ENCODE measurements around the gene DNAAF1.

DNAAF1 gene

DNA sequence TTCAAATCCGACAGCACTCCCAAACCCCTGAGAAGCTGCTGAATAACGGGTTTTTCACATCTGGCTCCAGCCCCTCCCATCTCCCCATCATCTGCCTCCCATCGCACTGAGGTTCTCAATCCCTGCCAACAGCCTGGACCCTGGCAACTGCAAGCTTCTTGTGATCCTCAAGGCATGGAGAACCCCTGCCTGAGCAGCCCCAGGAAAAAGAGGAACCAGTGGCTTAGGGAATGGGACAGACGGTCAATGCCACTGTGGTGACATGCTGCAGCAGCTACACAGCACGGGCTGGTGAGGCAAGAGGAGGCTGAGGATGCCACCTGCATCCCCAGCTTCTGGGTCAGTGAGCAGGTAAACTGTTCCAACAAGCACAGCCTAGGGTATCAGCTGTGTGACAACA, 25.1 kb upstream of the DNAAF1 start:
- no peak overlapping the region for H3K27ac ChIP-seq
- no peak for DNase-seq (ENCODE audit: low read depth, low spot score)

GRCh38 chr16:84121007-84121406, 24.1 kb upstream of the DNAAF1 start:
- no peak for DNase-seq (ENCODE audit: low read depth, low spot score)
- H3K27ac ChIP-seq: no peak overlapping the region

DNA sequence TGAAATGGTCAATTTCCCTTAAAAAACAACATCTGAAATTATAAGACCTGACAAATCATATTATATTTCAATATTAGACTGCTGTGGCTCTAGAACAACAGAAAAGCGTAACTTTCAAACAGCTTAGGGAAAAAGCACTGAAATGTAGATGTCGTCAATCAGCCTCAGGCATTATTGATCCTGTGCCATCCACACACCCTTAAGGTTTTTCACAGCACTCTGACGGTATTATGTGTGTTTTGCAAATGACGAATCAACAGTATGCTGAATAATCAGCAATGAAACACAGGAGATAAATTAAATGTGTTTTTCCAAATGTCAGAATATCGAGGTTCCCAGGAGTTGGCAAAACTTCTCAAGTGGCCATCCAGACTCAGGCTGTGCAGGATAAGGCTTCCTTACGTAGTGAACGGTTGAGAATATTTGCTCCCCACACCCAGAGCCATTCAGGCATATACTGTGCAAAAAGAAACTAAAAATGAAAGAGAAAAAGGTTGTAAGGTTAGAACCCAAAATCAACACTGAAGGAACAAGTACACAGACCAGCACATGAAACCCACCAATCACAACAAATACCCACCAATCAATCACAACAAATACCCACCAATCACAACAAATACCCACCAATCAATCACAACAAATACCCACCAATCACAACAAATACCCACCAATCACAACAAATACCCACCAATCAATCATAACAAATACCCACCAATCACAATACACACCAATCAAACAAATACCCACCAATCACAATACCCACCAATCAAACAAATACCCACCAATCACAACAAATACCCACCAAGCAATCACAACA, 20.6 kb upstream of the DNAAF1 start:
- no peak overlapping the region for H3K27ac ChIP-seq

GRCh38 chr16:84131117-84131516, 14.0 kb upstream of the DNAAF1 start:
- no peak for DNase-seq (ENCODE audit: low read depth, low spot score)
- no peak overlapping the region for H3K27ac ChIP-seq

More for the DNA sequence above, 20.6 kb upstream of the DNAAF1 start:
- DNase-seq (ENCODE audit: low read depth, low spot score): no peak

- H3K27ac ChIP-seq: no peak overlapping the region
- no peak for DNase-seq (ENCODE audit: low read depth, low spot score)
Observed at GRCh38 chr16:84132527-84133285, 12.4 kb upstream of the DNAAF1 start.

GRCh38 chr16:84136331-84137125, 8.6 kb upstream of the DNAAF1 start:
- H3K27ac ChIP-seq: no peak overlapping the region
- no peak for DNase-seq (ENCODE audit: low read depth, low spot score)

DNA sequence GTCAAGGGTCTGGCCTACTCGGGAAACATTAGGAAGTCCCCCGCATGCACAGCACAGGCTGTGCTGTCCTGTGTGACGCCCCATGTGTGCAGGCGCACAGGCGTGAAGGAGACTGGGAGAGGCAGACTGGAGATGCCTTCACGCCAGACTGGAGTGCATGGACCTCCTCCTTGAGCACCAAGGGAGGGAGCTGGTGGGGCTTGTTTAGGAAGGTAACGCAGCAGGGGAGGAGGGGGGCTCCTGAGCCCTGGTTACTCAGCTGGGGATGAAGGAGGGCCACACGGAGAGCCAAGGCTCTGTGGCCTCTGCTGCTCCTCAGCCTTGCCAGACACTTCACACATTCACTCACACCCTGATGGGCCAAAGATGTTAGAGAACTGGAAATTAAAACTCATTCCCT, 7.8 kb upstream of the DNAAF1 start:
- no peak overlapping the region for H3K27ac ChIP-seq
- no peak for DNase-seq (ENCODE audit: low read depth, low spot score)

- no peak for DNase-seq (ENCODE audit: low read depth, low spot score)
- no peak overlapping the region for H3K27ac ChIP-seq
Observed at GRCh38 chr16:84137769-84138357, 7.2 kb upstream of the DNAAF1 start.

DNA sequence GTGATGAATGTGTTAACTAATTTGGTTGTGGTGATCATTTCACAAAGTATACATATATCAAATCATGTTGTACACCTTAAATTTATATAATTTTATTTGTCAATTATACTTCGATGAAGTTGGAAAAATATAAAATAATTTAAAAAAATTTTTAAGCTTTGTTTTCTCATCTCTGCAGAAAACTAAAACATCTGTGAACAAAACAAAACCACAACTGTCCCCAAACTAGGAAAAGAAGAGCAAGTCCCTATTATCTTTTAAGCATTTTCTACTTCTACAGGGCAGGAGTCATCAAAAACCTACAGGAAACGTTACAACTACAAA, 6.6 kb upstream of the DNAAF1 start:
- H3K27ac ChIP-seq: no peak overlapping the region
- no peak for DNase-seq (ENCODE audit: low read depth, low spot score)

GRCh38 chr16:84138824-84139627, 6.1 kb upstream of the DNAAF1 start:
- H3K27ac ChIP-seq: no peak overlapping the region
- no peak for DNase-seq (ENCODE audit: low read depth, low spot score)

DNA sequence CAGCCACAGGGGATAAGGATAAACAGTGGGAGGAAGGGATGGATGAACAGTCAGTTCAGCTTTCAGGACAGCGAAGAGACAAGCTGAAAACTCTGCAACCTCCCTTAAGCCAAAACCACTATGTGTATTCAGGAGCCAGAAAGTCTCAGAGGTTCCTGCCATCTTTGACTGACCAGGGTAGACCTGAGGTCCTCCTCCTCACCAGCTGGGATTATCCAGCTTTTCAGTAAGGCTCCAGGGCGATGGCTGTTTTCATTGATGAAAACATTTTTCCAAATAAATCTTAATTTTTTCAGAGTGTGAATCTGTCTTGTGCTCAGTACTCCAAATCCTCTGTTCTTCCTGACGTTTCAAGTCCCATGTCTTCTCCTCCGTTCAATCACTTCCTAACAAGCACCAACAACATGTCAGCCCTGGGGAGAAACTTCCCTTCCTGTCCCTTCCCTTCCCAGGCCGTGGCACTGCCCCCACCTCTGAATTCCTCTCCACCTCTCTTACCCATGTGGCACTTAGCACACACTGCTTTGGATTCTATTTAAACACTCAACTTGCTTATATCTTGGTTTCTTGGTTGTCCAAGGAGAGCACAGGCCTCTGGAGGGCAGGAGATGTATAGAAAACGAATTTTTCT, 5.4 kb upstream of the DNAAF1 start:
- H3K27ac ChIP-seq: no peak overlapping the region
- DNase-seq (ENCODE audit: low read depth, low spot score): no peak

- no peak overlapping the region for H3K27ac ChIP-seq
- DNase-seq (ENCODE audit: low read depth, low spot score): no peak
Observed at GRCh38 chr16:84141143-84141670, 3.9 kb upstream of the DNAAF1 start.

DNA sequence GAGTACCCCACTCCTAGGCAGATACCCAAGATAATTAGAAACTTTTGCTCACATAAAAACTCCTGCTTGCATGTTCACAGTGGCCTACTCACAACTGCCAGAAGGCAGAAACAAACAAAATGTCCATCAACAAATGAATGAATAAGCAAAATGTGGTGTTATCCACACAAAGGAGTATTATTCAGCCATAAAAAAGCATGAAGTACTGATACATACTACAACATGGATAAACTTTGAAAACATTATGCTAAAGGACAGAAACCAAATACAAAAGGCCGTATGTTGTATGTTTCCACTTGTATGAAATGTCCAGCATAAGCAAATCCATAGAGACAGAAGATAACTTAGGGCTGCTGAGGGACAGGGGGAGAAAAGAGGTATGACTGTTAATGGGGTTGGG, 2.0 kb upstream of the DNAAF1 start:
- no peak for DNase-seq (ENCODE audit: low read depth, low spot score)

DNA sequence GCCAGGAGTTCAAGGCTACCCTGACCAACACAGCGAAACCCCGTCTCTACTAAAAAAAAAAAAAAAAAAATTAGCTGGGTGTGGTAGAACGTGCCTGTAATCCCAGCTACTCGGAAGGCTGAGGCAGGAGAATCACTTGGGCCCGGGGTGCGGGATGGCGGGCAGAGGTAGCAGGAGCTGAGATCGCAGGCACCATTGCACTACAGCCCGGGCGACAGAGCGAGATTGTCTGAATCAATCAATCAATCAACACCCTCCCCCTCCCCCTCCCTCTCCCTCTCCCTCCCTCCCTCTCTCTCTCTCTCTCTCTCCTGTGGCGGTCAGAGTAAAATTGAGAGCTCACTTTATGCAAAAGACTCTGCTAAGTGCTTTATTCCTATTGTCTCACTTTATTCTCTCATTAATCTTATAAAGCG, 1.3 kb upstream of the DNAAF1 start:
- no peak overlapping the region for H3K27ac ChIP-seq
- no peak for DNase-seq (ENCODE audit: low read depth, low spot score)

More for the DNA sequence above, 2.0 kb upstream of the DNAAF1 start:
- no peak overlapping the region for H3K27ac ChIP-seq

- peak overlapping the region; percentile 15 for H3K27ac ChIP-seq
- no peak for DNase-seq (ENCODE audit: low read depth, low spot score)
Observed at GRCh38 chr16:84144209-84144858, 774 bp upstream of the DNAAF1 start.

DNA sequence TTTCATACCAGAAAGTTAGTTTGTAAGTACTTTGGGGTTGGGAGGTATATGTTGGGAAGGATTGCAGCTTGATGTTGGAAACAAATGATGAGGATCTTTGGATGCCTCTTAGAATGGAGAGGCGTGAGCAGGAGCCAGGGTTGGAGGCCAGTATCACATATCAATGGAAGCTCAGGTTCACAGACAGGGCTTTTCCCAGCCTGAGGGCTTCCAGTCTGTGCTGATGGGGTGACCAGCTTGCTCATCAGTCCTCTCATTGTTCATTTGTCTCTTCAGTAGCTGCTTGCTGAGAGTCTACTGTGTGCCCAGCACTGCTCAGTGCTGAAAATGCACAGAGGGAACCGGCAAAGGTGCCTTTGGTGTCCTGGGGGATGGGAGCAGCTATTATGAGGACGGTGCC, 5.8 kb downstream of the DNAAF1 start:
- no peak for DNase-seq (ENCODE audit: low read depth, low spot score)
- H3K27ac ChIP-seq: no peak overlapping the region

GRCh38 chr16:84153660-84154214, 8.6 kb downstream of the DNAAF1 start:
- DNase-seq (ENCODE audit: low read depth, low spot score): no peak
- H3K27ac ChIP-seq: no peak overlapping the region

DNA sequence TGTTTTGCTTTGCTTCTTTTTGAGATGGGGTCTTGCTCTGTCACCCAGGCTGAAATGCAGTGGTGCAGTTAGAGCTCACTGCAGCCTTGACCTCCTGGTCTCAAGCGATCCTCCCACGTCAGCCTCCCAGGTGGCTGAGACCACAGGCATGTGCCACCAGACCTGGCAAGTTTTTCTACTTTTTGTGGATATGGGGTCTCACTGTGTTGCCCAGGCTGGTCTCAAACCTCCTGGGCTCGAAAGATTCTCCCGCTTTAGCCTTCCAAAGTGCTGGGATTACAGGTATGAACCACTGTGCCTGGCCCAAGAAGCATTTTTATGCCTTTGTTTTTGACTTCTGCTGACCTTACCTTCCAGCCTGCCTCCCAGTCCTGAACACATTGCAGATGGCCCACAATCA, 10.1 kb downstream of the DNAAF1 start:
- no peak for DNase-seq (ENCODE audit: low read depth, low spot score)
- no peak overlapping the region for H3K27ac ChIP-seq

Measured in epithelial cell of prostate (primary cell).